HG02571 (cell line): ENCODE data around the gene ARHGEF1.
"Not testable (repeated sequence)": the region's sequence is repeated elsewhere in the genome, so short reads cannot be mapped to it uniquely, and the experiment has no call there.

Source experiments
- ATAC-seq: cut with Tn5 transposase; IDR thresholded peaks from one replicate; pipeline ENCODE4 v1.9.1; 2021; ENCODE audit warnings: mild to moderate bottlenecking, moderate library complexity; ENCODE audit not compliant: unreplicated experiment

ARHGEF1 gene

DNA sequence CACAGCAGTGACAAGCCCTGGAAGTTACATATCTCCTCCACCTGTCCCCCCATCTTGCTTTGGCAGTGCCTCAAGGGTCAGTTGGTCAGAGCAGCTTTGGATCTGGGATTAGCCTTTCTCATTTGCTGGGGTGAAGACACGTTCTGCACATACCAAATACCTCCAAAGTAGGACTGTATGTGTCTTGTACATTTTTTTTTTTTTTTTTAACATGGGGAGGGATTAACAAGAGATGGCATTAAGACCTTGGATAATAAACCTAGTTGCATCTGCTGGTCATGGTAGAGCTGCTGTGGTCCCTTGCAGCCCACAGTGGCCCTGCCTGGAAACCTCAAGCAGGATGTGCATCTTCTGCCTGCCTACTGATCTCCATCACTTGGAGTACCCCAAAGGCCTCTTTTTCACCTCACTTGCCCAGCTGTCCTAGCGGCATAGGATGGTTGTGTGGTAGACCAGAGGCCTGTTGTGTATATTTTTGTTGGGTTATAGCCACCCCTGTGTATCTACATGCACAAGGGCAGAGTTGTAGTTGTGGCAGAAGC, 20.5 kb upstream of the ARHGEF1 start:
- ATAC-seq, result no peak

DNA sequence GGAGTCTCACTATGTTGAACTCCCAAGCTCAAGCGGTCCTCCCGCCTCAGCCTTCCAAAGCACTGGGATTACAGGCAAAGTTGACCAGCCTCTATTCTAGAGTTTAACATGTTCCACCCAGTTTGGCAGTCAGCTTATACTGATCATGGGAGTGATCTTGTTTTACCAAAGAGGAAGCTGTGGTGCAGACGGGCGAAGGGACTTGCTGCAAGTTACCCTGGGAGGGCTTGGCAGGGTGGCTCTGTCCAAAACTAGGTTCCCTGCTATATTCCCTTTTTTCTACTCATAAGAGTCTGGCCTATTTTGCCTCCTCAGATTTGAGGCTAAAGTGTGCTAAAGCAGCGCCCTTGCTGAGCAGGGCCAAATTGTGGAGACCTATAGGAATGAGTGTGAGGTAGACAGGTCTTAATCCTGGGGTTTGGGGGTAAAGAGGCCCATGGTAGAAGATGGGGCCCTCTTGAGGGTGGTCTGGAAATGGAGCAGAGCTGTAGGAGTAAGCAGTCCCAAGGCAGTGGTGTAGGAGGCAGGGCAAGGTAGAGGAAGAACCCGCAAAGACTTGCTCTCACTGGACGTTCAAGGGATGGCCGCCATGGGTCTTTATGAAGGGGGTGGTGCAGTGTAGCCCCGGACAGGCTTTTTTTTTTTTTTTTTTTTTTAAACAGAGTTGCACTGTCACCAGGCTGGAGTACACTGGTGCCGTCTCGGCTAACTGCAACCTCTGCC, 19.6 kb upstream of the ARHGEF1 start:
- no peak for ATAC-seq

DNA sequence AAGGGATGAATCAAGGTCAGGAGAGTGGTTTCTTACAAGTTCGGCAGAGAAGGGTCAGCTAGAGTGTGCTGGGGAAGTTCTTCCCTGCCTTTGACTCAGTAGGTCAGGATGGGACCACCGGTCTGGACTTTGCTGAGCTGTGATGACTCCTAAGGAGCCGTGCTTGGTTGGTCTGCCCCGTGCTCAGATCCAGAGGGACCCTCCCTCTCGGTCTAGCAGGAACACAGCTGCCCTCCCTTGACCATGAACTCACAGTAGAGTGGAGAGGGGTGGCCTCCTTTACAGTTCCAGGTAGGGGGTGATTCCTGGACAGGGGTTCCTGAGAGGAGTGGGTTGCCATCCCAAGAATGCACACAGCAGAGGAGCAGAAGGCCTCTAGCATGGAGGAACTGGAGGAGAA, 18.6 kb upstream of the ARHGEF1 start:
- no peak for ATAC-seq

DNA sequence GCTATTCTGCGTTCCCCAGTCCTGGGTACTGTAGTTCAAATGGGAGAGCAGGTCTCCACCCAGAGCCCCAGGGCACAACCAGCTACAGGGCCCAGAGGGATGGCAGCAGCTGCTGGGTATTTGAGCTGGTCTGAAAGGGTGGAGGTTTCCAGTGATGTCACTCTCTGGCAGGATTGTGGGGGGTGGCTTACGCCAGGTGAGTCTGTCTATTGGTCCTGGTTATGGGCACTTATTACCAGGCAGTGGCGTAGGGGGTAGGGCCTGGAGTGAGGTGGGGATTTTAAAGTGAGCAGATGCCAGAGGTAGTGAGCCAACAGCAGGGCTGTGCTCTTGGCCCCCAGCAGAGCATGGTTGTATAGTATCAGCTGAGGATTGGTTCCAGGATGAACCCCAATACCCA, 16.7 kb upstream of the ARHGEF1 start:
- ATAC-seq, result no peak

DNA sequence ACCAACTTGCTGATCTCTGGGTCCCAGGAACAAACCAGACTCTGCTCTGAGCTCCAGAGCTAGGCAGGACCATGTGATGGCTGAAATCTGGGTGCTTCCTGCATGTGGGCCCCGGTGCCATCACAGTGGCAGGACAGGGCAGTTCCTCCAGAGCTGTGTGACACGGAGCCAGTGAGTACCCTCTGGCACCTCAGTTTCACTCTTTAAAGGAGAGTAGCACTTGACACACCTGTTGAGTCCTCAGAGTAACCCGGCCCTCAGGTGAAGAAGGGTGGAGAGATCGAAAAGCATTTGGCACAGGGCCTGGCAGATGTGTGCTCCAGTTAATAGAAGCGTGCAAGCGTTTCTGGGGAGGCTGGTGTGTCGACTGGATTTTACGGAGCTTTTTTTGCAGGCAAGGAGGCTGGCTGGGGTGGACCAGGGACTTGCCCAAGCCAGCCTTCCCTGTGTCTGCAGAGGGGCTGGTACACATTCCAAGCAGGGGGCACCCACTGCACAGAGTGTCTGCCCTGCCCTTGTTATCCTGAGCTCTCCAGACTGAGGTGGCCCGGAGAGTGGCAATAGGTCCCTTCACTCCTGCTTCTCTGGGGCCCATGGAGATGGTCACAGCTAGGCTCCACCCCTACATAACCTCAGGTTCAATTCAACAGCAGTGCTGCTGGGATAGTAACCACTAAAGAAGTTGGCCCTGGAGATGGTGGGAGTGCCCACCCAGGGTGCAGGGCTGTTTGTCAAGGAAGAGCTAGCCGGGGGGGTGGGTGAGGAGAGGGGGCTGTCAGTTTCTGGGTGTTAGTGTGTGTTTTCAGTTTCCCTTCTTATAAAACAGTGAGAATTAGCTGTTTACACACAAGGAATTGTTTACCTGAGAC, 14.6 kb upstream of the ARHGEF1 start:
- ATAC-seq, result no peak

DNA sequence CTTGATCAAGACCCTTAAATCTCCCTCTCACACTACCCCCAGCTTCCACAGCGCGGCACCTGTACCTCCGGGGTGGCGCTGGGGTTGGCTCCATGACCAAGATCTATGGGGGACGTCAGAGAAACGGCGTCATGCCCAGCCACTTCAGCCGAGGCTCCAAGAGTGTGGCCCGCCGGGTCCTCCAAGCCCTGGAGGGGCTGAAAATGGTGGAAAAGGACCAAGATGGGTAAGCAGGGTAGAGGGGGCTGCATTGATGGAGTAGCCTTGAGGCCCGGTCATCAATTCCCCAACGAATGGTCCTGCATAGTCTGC, 14.0 kb upstream of the ARHGEF1 start:
- no peak for ATAC-seq

DNA sequence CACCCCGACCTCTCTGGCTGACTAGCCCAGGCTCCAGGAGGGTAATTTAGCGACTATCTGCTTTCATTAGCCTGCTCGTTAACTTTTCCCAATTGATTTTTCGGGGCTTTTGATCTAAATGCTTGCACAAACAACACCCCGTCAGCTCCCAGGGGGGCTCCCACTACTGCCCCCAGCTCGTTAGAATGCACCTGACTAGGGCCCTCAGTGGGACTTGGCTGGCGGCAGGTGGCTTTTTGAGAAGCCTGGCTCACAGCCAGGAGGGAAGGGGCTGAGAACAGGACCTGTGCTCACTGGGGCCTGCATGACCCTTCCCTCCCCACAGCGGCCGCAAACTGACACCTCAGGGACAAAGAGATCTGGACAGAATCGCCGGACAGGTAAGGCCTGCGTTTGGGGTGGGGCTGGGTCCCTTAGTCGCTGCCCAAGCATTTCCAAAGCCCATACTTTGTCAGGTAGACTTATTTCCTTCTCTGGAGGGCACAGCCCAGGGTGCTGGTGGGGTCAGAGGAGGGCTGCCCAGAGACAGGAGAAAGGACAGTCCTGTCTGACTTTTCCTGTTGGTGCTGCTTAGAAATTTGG, 13.5 kb upstream of the ARHGEF1 start:
- ATAC-seq, result no peak

DNA sequence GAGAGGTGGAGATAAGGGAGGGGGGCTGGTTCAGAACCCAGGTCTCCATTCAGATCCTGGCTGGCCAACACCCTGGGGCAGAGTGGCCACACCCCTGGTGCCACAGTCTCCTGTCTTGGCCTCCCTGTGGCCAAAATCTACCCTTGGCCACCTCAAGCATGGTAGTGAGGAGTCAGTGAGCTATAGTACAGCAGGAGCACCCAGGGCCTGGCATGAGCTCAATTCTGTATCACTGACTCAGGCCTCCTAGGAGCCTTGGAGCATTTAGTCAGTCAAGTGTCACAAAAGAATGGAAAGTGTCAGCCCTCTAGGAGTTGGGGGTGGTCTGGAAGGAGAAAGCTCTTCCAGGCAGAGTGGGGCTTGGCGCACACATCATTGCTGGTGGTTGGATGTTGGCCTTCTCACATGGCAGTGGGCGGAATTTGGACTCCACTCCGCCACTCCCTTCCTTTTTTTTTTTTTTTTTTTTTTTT, 12.5 kb upstream of the ARHGEF1 start:
- no peak for ATAC-seq

DNA sequence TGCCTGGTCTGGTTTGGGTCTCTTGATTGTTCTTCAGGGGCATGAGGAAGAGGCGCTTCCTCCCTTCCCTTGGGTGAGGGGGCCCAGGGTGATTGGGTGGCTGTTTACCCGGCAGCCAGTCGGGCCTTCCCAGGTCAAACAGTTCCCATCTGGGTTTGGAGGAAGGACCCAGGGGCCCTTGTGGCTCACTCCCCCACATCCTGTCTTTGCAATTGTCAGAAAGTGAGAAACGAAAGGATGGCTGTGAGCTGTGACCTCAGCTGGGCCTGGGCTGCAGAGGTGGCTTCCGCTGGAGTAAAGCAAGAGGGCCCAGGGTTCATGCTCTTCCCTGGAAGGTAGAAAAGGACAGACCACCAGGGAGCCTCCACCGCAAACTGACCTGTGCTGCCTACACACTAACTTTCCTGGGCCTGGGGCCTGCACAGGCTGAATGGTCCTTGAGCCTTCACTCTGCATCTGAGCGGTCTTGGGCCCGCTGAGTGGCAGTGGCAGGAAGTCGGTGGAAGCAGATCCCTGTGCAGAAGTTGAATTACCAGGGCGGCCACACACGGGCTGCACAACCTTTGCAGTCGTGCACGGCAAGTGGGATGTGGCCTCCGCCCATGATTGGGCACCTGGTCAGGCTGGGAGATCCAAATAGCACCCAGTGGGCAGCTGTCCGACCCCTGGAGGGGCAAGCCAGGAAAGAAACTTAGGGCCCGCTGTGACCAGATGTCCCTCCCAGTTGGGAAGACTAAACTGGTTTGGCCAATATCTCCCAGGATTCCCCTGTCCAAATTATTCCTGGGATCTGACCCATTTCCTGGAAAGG, 11.2 kb upstream of the ARHGEF1 start:
- ATAC-seq, result peak; percentile 47

DNA sequence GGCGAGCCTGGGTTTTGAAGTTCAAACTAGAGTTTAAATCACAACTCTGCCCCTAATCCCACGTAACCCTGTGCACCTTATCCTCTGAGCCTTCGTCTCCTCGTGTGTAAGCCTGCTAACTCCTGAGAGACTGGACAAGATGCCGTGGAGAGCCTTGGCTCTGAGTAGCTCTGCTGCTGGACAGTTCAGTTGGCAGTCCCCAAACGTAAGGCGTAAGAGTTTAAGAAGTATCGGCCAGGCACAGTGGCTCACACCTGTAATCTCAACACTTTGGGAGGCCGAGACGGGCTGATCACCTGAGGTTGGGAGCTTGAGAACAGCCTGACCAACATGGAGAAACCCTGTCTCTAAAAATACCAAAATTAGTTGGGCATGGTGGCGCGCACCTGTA, 10.6 kb upstream of the ARHGEF1 start:
- no peak for ATAC-seq

DNA sequence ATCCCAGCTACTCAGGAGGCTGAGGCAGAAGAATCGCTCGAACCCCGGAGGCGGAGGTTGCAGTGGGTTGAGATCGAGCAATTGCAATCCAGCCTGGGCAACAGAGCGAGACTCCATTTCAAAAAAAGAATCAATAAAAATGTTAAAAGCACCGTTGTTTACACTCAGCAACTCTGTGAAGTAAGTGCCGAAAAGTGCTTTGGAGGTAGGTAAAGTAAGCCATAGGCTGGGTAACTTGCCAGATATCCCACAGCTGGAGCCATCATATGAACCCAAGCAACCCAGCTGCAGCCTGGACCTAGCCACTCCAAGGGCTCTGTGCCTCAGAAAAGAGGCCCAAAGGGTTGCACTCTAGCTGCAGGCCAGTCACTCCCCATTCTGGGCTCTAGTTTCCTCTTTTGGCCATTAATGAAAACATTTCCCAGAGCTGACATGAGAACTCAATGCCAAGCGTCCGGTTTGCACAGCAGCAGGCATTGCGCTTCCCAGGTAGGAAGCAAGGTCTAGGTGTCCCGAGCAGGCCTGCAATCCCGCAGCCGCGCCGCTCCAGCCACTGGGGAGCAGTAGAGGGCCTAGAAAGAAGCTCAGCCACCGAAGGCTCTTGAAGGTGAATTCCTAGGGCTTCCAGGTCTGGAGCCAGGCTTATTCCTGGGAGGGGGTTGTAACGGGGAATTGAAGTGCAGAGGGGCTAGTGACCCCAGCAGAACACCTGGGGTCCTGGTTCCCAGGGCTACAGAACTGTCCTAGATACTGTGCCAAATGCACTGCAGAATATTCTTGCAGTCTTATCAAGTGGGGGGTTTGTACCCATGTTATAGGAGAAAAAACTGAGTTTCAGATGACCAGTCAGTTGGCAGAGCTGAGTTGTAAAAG, 10.0 kb upstream of the ARHGEF1 start:
- no peak for ATAC-seq

DNA sequence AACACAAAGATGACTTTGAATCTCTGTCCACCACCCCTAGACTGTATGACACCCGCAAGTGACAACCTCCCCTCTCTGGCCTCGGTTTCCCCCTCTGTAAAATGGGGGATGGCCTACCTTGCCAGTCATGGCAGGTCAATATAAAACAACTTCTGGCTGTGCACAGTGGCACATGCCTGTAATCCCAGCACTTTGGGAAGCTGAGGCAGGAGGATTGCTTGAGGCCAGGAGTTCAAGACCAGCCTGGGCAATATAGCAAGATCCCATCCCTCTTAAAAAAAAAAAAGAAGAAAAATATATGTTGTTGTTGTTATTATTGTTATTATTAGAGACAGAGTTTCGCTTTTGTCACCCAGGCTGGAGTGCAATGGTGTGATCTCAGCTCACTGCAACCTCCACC, 7.0 kb upstream of the ARHGEF1 start:
- not testable (repeated sequence) for ATAC-seq

DNA sequence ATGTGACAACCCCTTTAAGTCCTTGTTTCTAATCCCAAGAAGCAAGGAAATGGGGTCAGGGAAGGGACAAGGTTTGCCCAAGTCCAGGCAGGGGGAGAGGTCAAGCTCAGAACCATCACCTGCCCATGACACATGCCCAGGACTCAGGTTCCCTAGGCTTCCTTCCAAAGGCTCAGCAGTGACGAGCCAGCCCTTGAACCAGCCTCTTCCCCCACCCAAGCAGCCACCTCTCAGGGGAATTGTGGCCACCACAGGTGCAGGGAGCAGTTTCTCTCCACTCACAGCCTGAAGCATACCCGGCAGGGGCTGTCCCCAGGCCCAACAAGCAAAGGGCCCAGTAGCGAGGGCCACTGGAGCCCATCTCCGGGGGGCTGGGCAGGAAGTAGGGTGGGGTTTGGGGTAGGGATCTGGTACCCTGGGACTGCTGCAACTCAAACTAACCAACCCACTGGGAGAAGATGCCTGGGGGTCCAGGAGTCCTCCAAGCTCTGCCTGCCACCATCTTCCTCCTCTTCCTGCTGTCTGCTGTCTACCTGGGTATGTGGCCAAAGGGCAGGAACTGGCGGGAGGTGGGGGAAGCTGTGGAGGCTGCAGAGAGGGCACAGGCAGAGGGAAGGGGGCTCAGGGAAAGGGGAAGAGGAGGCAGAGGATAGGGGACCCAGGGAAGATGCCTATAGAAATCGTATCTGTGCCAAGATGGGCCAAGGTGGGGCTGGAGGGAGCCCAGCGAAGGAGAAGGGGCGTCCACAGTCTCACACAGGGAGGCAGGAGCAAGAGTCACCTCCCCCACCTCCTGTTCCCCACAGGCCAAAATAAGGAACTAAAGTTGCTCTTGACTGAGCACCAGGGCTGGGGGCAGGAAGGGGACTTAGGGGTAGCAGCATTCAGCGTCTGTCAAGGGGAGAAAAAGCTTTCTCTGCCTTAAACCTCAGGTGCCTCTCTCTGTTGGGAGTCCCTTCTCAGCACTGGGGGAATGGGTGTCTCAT, 5.8 kb upstream of the ARHGEF1 start, which contains the start of gene CD79A:
TSS of gene CD79A (plus strand) at position 433 of the 986 bp plus-strand sequence. CDS start at position 459, 26 bp downstream.
- ATAC-seq, result peak; percentile 48

DNA sequence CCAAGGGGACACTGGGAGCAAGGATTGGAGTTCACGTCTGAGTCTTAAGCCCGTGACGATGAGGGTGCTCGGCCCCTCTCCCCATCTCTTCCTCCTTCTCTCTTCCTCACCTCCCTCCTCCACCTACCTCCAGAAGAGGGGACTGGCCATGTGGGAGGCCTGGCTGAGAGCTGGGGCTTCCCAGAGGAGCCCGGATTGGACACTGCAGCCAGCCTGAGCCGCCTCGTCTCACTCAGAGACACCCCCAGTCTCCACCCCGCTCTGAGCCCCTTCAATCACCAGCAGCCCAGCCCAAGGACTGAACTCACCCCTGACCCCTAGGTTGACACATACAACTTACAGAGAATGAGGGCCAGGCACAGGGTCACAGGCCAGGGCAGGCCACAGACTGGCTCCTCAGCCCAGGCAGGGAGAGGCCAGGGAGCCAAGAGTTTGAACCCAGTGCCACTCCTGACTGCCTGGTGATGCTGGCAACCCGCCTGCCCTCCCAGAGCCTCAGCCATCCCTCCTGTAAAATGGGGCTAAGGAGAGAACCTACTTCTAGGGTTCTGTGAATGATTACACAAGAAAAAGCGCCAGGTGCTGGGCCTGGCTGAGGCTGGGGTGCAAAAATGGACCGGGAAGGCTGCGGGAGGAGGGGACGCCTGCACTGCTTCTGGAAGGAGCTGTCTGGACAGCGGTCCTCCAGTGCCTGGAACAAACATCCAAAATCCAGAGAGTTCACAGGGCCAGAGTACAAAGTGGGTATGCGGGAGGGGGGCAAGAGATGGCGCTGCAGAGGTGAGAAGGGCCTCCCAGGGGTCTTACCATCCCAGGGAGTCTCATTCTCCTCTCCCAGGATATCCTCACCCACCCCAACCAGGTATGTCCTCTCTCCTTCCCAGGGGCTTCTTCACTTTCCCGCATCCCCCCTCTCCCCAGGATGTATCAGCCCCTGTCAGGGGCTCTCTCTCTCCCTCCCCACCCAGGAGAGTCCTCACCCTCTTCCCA, 4.8 kb upstream of the ARHGEF1 start:
- peak; percentile 32 for ATAC-seq

DNA sequence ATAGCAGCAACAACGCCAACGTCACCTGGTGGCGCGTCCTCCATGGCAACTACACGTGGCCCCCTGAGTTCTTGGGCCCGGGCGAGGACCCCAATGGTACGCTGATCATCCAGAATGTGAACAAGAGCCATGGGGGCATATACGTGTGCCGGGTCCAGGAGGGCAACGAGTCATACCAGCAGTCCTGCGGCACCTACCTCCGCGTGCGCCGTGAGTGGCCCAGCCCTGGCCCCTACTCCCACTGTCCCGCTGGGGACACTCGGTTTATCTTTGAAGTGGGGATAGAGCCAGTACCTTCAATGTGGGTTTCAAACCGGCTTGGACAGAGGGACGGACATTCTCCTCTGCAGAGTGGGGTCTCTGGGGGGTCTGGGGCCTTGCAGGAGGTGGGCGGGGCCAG, 3.9 kb upstream of the ARHGEF1 start:
- no peak for ATAC-seq

DNA sequence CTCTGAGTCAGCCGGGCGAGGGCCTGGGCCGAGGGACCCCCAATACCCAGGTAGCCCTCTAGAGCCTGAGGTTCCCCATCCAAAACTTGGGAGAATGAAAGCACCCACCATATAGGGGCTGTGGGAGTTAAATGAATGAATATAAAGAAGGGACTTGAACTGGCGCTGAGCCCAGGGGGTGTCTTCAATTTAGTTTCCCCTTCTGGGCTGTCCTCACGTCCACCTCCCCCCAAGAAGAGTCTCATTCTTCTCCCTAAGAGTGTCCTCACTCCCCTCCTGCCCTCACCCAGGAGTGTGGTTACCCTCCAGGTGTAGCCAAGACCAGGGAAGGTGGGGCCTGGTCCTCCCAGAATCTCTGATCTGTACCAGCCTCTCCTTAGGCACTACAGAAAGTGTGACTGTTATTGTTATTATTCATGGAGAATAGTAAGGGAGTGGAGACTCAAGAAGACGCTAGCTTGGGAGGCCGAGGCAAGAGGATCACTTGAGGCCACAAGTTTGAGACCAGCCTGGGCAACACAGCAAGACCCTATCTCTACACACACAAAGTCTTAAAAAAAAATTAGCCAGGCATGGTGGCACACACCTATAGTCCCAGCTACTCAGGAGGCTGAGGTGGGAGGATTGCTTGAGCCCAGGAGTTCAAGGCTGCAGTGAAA, 3.2 kb upstream of the ARHGEF1 start:
- ATAC-seq, result no peak

DNA sequence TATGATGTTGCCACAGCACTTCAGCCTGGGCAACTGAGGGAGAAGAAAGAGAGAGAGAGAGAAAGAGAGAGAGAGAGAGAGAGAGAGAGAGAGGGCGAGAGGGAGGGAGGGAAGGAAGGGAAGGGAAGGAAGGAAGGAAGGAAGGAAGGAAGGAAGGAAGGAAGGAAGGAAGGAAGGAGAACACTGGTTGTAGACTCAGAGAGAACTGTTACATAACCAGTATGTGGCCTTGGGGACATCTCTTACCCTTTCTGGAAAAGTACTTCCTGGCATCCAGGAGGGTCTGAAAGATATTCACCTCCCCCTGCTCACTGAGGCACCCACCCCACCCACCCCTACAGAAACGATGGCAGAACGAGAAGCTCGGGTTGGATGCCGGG, 2.7 kb upstream of the ARHGEF1 start:
- ATAC-seq, result no peak
